GM13977 (cell line): ENCODE measurements around the gene NSUN2.
A peak's percentile ranks its signal among the peaks of the same experiment; 100 is the strongest.

Experiments
- DNase-seq: peaks from one replicate; pipeline ENCODE4 v3.0.0; 2012; ENCODE audit warnings: low spot score
- CTCF ChIP-seq: IDR thresholded peaks from 2 replicates; pipeline ENCODE4 v1.5.1; 2012; ENCODE audit warnings: mild to moderate bottlenecking, control low read depth; ENCODE audit not compliant: insufficient read depth; ENCODE audit errors: extremely low read depth, missing control alignments
- in situ Hi-C: fragments of 300-500 bp; cut with MboI; formaldehyde crosslinking; loops from one replicate; pipeline ENCODE4 v1.12.0; 2022; ENCODE audit warnings: low sequenced_read_pairs, low pct_unique_long_range_greater_than_20kb, mixed read lengths, inconsistent platforms; ENCODE audit not compliant: unreplicated experiment

NSUN2 gene

GRCh38 chr5:6632888-6633468, at the start of gene NSUN2, which contains the start of gene SRD5A1:
NSUN2 (minus strand) TSS chr5:6633044; CDS start chr5:6632979, 65 bp downstream.
SRD5A1 (plus strand) TSS chr5:6633440; CDS start chr5:6633577, 137 bp downstream.
- in situ Hi-C loops, result loop anchor here (25.0 kb wide), 1 partner anchor 104 kb away; no protein-coding TSS in a partner anchor
- DNase-seq, result peak; percentile 99
- no peak for TF ChIP-seq CTCF

GRCh38 chr5:6682239-6682638, 49.4 kb upstream of the NSUN2 start:
- no peak for DNase-seq
- in situ Hi-C loops, result no loop called here

GRCh38 chr5:6681682-6682081, 48.8 kb upstream of the NSUN2 start:
- TF ChIP-seq CTCF, result no peak
- no peak for DNase-seq
- in situ Hi-C loops, result no loop called here

More at GRCh38 chr5:6682239-6682638, 49.4 kb upstream of the NSUN2 start:
- no peak for TF ChIP-seq CTCF

- no peak for DNase-seq
- in situ Hi-C loops, result no loop called here
Measured at GRCh38 chr5:6680922-6681321, 48.1 kb upstream of the NSUN2 start.

GRCh38 chr5:6678385-6678784, 45.5 kb upstream of the NSUN2 start:
- in situ Hi-C loops, result no loop called here
- no peak for DNase-seq
- no peak for TF ChIP-seq CTCF

More at GRCh38 chr5:6680922-6681321, 48.1 kb upstream of the NSUN2 start:
- no peak for TF ChIP-seq CTCF

GRCh38 chr5:6676702-6677101, 43.9 kb upstream of the NSUN2 start:
- no peak for TF ChIP-seq CTCF
- DNase-seq, result no peak
- in situ Hi-C loops, result no loop called here
